Stimulated activated CD8-positive, alpha-beta memory T cell treated with anti-CD3 and anti-CD28 coated beads, Interleukin-12 subunit alpha, Interleukin-12 subunit beta, amount 100 ng/mL, for 24 hours (primary cell): Measurements from ENCODE around the gene CKB.
"Not testable (repeated sequence)": the region's sequence is repeated elsewhere in the genome, so short reads cannot be mapped to it uniquely, and the experiment has no call there.

Experiments used
- DNase-seq: peaks from one replicate; pipeline ENCODE4 v3.0.0-alpha.2; 2020; ENCODE audit errors: extremely low read depth

CKB gene

GRCh38 chr14:103512180-103512579 lies 10.4 kb downstream of the CKB start:
- not testable (repeated sequence) for DNase-seq

GRCh38 chr14:103510724-103511693 lies 11.6 kb downstream of the CKB start:
- no peak for DNase-seq

GRCh38 chr14:103509864-103510723 lies 12.5 kb downstream of the CKB start:
- DNase-seq = no peak

- no peak for DNase-seq
These were observed 13.9 kb downstream of the CKB start for GRCh38 chr14:103508521-103509329.

- DNase-seq = no peak
These were observed 14.9 kb downstream of the CKB start for GRCh38 chr14:103507751-103508150.

- no peak for DNase-seq
These were observed 17.6 kb downstream of the CKB start for GRCh38 chr14:103504991-103505565.

GRCh38 chr14:103503296-103503695 lies 19.3 kb downstream of the CKB start:
- DNase-seq = no peak

- no peak for DNase-seq
These were observed 19.8 kb downstream of the CKB start for GRCh38 chr14:103502877-103503276.

GRCh38 chr14:103501921-103502669 lies 20.5 kb downstream of the CKB start:
- no peak for DNase-seq

- no peak for DNase-seq
These were observed 21.4 kb downstream of the CKB start for GRCh38 chr14:103501041-103501870.

GRCh38 chr14:103500148-103500990 lies 22.3 kb downstream of the CKB start:
- peak; percentile 55 for DNase-seq

- DNase-seq = no peak
These were observed 22.9 kb downstream of the CKB start for GRCh38 chr14:103499709-103500108.

GRCh38 chr14:103496776-103497175 lies 25.9 kb downstream of the CKB start:
- no peak for DNase-seq

- DNase-seq = no peak
These were observed 26.8 kb downstream of the CKB start for GRCh38 chr14:103495854-103496253.

GRCh38 chr14:103492156-103492925 lies 30.3 kb downstream of the CKB start:
- no peak for DNase-seq

GRCh38 chr14:103491691-103492090 lies 30.9 kb downstream of the CKB start:
- DNase-seq = no peak

GRCh38 chr14:103489621-103490020 lies 33.0 kb downstream of the CKB start:
- DNase-seq = no peak

GRCh38 chr14:103488960-103489359 lies 33.7 kb downstream of the CKB start:
- no peak for DNase-seq
